Mucosa of rectum (tissue), 2 donors: ENCODE results near the gene EIF4G3.
"Not testable (repeated sequence)": the region's sequence is repeated elsewhere in the genome, so short reads cannot be mapped to it uniquely, and the experiment has no call there.

Source experiments
- H3K27ac ChIP-seq, 2 donors: one replicate each; pipeline ENCODE4 v1.7.0; 2013; ENCODE audit warnings: inconsistent platforms in 2 of 2, low read depth in 2 of 2, low read length in 2 of 2
- H3K27me3 ChIP-seq, 2 donors: one replicate each; pipeline ENCODE4 v1.7.0; 2013; ENCODE audit warnings: low read length in 2 of 2; ENCODE audit not compliant: control insufficient read depth in 2 of 2, insufficient read depth in 2 of 2
- H3K36me3 ChIP-seq, 2 donors: one replicate each; pipeline ENCODE4 v1.7.0; 2013; ENCODE audit warnings: low read length in 2 of 2; ENCODE audit not compliant: control insufficient read depth in 2 of 2, insufficient read depth in 2 of 2
- H3K4me1 ChIP-seq, 2 donors: one replicate each; pipeline ENCODE4 v1.7.0; 2013; ENCODE audit warnings: low read length in 2 of 2, mild to moderate bottlenecking in 1 of 2; ENCODE audit not compliant: control insufficient read depth in 2 of 2, insufficient read depth in 2 of 2
- H3K4me3 ChIP-seq, 2 donors: one replicate each; pipeline ENCODE4 v1.7.0; 2013; ENCODE audit warnings: low read length in 2 of 2
- H3K9ac ChIP-seq, 2 donors: one replicate each; pipeline ENCODE4 v1.7.0; 2013; ENCODE audit warnings: low read length in 2 of 2, low read depth in 1 of 2, mild to moderate bottlenecking in 1 of 2
- H3K9me3 ChIP-seq, 2 donors: one replicate each; pipeline ENCODE4 v1.7.0; 2013; ENCODE audit warnings: low read length in 2 of 2; ENCODE audit not compliant: control insufficient read depth in 2 of 2
- donor health status: healthy.
- donor health status: Normal muscosa, but diverticular disease.

EIF4G3 gene

DNA sequence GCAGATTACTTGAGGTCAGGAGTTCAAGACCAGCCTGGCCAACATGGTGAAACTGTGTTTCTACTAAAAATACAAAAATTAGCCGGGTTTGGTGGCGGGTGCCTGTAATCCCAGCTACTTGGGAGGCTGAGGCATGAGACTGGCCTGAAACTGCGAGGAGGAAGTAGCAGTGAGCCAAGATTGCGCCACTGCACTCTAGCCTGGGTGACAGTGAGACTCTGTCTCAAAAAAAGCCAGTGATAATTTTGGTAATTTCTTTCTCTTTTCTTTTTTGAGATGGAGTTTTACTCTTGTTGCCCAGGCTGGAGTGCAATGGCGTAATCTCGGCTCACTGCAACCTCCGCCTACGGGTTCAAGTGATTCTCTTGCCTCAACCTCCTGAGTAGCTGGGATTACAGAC is 324.9 kb downstream of the EIF4G3 start:
- H3K9me3 ChIP-seq, H3K4me1 ChIP-seq, H3K4me3 ChIP-seq, H3K9ac ChIP-seq, H3K27ac ChIP-seq, H3K27me3 ChIP-seq: not testable (repeated sequence)
- peaks cover 38 to 52% of the 10 kb centered on the region in 2 donors for H3K36me3 ChIP-seq

DNA sequence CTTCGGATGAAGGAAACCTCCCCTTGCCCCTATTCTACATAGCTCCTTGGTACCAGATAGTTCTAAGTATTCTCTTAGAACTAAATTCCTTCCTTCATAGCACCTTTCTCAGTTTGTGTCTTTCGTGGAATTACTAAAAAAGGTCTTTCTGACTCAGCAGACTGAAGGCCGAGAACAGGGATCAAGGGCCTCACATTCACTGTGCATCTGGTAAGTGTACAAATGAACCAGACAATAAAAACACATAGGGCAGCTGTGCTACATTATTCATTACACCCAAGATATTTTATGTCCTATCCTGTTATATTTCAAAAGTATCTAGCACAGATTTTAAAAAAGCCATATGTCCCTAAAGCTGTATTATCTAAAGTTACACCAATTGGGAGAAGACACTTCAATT is 326.7 kb downstream of the EIF4G3 start:
- H3K27ac ChIP-seq: no peak overlapping the region
- no peak overlapping the region for H3K4me3 ChIP-seq
- no peaks in the 10 kb centered on the region for H3K27me3 ChIP-seq
- H3K9ac ChIP-seq: no peak overlapping the region
- no peaks in the 10 kb centered on the region for H3K9me3 ChIP-seq
- peaks cover 30 to 58% of the 10 kb centered on the region in 2 donors for H3K36me3 ChIP-seq
- H3K4me1 ChIP-seq: no peaks in the 10 kb centered on the region

DNA sequence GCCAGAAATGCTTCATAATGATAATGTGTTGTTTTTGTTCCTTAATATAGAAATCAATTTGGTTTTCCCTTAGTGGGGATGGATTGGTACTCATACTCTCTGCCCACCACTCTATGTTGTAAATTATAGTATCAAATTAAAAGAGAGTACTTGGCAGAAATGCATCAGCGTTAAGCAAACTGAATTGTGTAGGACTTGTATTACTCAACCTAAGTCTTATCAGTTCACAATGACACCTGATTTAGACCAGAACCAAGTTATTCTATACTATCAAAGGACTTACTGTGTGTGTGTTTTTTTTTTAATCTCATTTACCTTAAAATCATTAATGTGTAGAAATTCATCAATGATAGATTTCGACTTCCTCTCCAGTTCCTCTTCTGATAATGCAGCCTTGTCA is 327.6 kb downstream of the EIF4G3 start:
- no peak overlapping the region for H3K4me3 ChIP-seq
- peaks cover 26 to 56% of the 10 kb centered on the region in 2 donors for H3K36me3 ChIP-seq
- H3K9ac ChIP-seq: no peak overlapping the region
- no peaks in the 10 kb centered on the region for H3K4me1 ChIP-seq
- H3K9me3 ChIP-seq: no peaks in the 10 kb centered on the region
- no peak overlapping the region for H3K27ac ChIP-seq
- H3K27me3 ChIP-seq: no peaks in the 10 kb centered on the region

GRCh38 chr1:20848162-20848561 is 328.5 kb downstream of the EIF4G3 start:
- no peaks in the 10 kb centered on the region for H3K27me3 ChIP-seq
- no peaks in the 10 kb centered on the region for H3K4me1 ChIP-seq
- H3K9ac ChIP-seq: no peak overlapping the region
- peaks cover 20 to 49% of the 10 kb centered on the region in 2 donors for H3K36me3 ChIP-seq
- H3K27ac ChIP-seq: no peak overlapping the region
- no peaks in the 10 kb centered on the region for H3K9me3 ChIP-seq
- no peak overlapping the region for H3K4me3 ChIP-seq

DNA sequence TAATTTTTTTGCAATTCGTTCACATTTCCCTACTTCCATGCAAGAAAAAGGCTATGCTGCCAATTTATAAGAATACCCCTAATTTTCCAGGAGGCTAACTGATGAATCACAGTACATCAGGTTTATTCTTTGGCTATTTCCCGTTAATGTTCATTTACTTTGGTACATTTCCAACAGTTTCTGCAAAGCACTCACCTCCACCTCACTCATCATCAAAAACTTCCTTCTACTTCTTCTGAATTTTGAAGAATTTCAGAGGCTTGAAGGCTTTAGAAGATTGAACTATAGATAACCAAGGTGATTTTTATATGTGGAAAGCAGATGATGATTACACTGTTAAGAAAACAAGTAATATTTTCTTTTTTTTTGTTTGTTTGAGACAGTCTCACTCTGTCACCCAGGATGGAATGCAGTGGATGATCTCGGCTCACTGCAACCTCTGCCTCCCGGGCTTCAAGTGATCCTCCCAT is 329.1 kb downstream of the EIF4G3 start:
- Histone ChIP-seq H3K4me3 (no peak overlapping the region), H3K36me3 (peaks cover 17 to 46% of the 10 kb centered on the region in 2 donors), H3K9ac (no peak overlapping the region), H3K4me1 (no peaks in the 10 kb centered on the region), H3K9me3 (no peaks in the 10 kb centered on the region), H3K27me3 (no peaks in the 10 kb centered on the region), H3K27ac (no peak overlapping the region)

DNA sequence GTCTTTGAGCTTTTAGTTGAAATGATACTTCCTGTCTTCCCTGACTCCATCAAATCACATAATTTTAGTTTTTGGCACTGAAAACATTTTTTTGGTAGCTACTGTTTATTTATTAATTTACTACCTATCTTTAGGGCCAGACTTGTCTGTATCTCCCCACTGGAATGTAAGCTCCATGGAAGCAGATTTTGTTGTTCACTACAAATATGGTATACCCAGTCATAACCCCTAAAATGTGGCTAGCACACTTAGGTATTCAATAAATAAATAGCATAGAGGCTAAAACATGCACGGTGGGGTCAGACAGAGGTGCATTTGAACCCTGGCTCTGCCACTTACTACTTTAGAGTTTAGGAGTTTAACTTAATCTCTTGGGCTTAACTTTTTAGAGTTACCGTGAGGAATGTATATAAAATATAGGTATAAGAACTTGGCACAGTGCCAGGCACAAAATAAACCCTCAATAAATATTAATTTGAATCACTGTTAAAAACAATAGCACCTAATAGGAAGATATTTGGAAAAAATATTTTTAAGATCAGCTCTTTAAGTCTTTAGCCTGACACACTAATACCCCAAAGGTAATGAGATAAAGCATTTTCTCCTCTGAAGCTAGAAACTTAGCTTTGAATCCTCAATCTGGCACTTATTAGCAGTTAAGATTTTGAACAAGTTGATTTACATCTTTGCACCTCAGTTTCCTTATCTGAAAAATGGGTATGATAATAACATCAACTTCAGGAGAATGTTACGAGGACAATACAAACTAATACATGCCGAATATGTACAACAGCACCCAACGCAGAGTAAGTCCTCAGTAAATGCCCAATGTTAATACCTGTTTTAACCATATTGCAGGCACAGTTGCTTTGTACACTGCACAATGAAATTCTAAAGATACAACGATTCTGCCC is 330.0 kb downstream of the EIF4G3 start:
- Histone ChIP-seq H3K27me3 (no peaks in the 10 kb centered on the region), H3K4me3 (no peak overlapping the region), H3K36me3 (peaks cover 17 to 41% of the 10 kb centered on the region in 2 donors), H3K9ac (no peak overlapping the region), H3K27ac (no peak overlapping the region), H3K9me3 (no peaks in the 10 kb centered on the region), H3K4me1 (no peaks in the 10 kb centered on the region)

GRCh38 chr1:20840731-20841130 is 336.0 kb downstream of the EIF4G3 start:
- H3K36me3 ChIP-seq: peaks cover 14 to 22% of the 10 kb centered on the region in 2 donors
- no peak overlapping the region for H3K9ac ChIP-seq
- no peaks in the 10 kb centered on the region for H3K4me1 ChIP-seq
- no peaks in the 10 kb centered on the region for H3K27me3 ChIP-seq
- H3K9me3 ChIP-seq: no peaks in the 10 kb centered on the region
- no peak overlapping the region for H3K4me3 ChIP-seq
- H3K27ac ChIP-seq: no peak overlapping the region

- H3K36me3 ChIP-seq: peaks cover 14 to 24% of the 10 kb centered on the region in 2 donors
- no peaks in the 10 kb centered on the region for H3K27me3 ChIP-seq
- no peak overlapping the region for H3K9ac ChIP-seq
- no peak overlapping the region for H3K27ac ChIP-seq
- no peak overlapping the region for H3K4me3 ChIP-seq
- no peaks in the 10 kb centered on the region for H3K9me3 ChIP-seq
- H3K4me1 ChIP-seq: no peaks in the 10 kb centered on the region
These were observed 339.0 kb downstream of the EIF4G3 start for GRCh38 chr1:20837554-20838192.

DNA sequence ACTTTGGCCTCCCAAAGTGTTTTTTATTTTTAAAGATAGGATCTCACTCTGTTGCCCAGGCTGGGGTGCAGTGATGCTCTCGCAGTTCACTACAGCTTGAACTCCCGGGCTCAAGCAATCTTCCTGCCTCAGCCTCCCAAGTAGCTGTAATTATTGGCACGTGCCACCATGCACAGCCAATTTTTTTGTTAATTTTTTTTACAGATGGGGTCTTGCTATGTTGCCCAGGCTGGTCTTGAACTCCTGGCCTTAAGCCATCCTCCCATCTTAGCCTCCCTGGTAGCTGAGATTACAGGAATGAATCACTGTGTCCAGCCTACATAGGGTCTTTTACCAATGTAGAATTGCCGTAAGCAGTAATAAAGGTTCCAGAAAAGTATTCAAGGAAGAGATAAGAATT is 340.5 kb downstream of the EIF4G3 start:
- no peak overlapping the region for H3K27ac ChIP-seq
- no peak overlapping the region for H3K4me3 ChIP-seq
- H3K9ac ChIP-seq: no peak overlapping the region
- peaks cover 11 to 24% of the 10 kb centered on the region in 2 donors for H3K36me3 ChIP-seq
- H3K4me1 ChIP-seq: no peaks in the 10 kb centered on the region
- no peaks in the 10 kb centered on the region for H3K27me3 ChIP-seq
- H3K9me3 ChIP-seq: no peaks in the 10 kb centered on the region

GRCh38 chr1:20834780-20835179 is 341.9 kb downstream of the EIF4G3 start:
- Histone ChIP-seq H3K27me3 (no peaks in the 10 kb centered on the region), H3K36me3 (peaks cover 2 to 17% of the 10 kb centered on the region in 2 donors), H3K4me3 (no peak overlapping the region), H3K27ac (no peak overlapping the region), H3K9me3 (no peaks in the 10 kb centered on the region), H3K4me1 (peaks cover 0 to 3% of the 10 kb centered on the region in 2 donors), H3K9ac (no peak overlapping the region)
